ES-I3 (cell line): ENCODE data around the gene ARHGEF39.
A peak's percentile ranks its signal among the peaks of the same experiment; 100 is the strongest.

Experiments
- H3K36me3 ChIP-seq: 2 replicates; pipeline ENCODE4 v1.6.1; 2013; ENCODE audit warnings: mild to moderate bottlenecking, low read length, control low read depth, moderate library complexity; ENCODE audit not compliant: insufficient read depth
- H3K4me1 ChIP-seq: 2 replicates; pipeline ENCODE4 v1.6.1; 2013; ENCODE audit warnings: mild to moderate bottlenecking, control low read depth, low read length; ENCODE audit not compliant: insufficient read depth
- H3K9ac ChIP-seq: 2 replicates; pipeline ENCODE4 v1.6.1; 2013; ENCODE audit warnings: low read depth, mild to moderate bottlenecking, low read length, moderate library complexity
- H3K9me3 ChIP-seq: 2 replicates; pipeline ENCODE4 v1.6.1; 2013; ENCODE audit warnings: mild to moderate bottlenecking, low read length, moderate library complexity; ENCODE audit not compliant: control insufficient read depth, insufficient read depth

The ARHGEF39 gene

GRCh38 chr9:35674025-35674361, 9.0 kb upstream of the ARHGEF39 start:
- no peaks in the 10 kb centered on the region for H3K36me3 ChIP-seq
- no peaks in the 10 kb centered on the region for H3K4me1 ChIP-seq
- no peak overlapping the region for H3K9ac ChIP-seq
- H3K9me3 ChIP-seq: no peaks in the 10 kb centered on the region

DNA sequence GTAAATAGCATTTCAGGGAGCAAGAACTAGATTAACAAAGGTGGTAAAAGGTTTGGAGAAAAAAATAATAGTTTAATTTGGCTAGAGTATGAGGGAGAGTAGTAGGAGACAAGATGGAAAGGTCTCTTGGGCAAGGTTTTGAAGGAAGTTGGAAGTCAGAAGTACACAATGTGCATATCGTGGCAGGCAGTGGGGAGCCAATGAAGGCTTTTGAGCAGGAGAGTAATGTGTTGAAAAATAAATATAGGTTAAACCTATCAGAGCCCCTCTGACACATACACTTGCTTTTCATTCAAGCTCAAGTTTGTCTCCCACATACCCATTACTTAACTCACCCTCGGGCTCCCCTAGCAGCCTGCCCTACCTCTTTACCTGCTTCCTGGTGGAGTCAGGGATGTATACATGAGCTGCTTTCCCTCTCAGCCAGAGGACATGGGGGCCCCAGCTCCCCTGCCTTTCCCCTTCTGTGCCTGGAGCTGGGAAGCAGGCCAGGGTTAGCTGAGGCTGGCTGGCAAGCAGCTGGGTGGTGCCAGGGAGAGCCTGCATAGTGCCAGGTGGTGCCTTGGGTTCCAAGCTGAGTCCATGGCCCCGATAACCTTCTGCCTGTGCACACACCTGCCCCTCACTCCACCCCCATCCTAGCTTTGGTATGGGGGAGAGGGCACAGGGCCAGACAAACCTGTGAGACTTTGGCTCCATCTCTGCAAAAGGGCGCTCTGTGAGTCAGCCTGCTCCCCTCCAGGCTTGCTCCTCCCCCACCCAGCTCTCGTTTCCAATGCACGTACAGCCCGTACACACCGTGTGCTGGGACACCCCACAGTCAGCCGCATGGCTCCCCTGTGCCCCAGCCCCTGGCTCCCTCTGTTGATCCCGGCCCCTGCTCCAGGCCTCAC, 8.4 kb upstream of the ARHGEF39 start, which contains the start of gene CA9:
Gene CA9 (plus strand): TSS at position 797 of the 893 bp plus-strand sequence. CDS start 32 bp downstream, at position 829.
- no peaks in the 10 kb centered on the region for H3K9me3 ChIP-seq
- H3K4me1 ChIP-seq: no peaks in the 10 kb centered on the region
- H3K9ac ChIP-seq: no peak within 1 kb of the TSS
- H3K36me3 ChIP-seq: no peaks in the 10 kb centered on the region

DNA sequence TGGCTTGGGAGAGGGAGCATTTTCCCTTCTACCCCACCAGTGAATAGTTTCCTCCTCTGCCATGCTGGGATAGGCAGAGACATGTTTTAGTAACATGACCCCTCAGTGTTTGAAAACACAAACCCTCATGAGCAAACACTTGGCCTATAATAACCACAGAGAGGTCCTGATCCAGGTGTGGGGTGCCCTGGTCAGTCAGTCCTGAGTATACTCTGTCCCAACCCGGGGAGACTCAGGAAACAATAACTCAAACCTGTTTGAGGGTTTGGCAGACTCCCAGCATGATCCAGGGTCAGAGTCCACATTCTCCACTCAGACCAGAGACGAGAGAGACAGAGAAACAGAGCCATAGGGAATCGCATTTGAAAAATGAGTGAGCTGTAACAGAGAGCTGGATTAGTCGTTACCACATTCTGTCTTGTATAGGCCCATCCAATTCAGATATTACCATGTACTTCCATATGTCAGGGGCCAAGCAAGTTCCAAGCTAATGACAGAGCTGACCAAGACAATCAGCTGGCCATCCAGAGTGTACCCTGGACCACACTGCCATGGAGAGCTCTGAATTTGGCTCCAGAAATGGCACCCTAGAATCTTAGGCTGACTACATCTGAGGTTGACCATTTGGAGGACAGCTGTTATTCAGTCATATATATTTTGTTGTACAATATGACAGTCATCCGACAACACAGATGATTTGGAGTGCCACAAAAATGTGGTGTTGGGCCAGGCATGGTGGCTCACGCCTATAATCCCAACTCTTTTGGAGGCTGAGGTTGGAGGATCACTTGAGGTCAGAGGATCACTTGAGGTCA, 4.5 kb upstream of the ARHGEF39 start:
- no peaks in the 10 kb centered on the region for H3K4me1 ChIP-seq
- H3K36me3 ChIP-seq: no peaks in the 10 kb centered on the region
- no peaks in the 10 kb centered on the region for H3K9me3 ChIP-seq
- H3K9ac ChIP-seq: no peak overlapping the region

DNA sequence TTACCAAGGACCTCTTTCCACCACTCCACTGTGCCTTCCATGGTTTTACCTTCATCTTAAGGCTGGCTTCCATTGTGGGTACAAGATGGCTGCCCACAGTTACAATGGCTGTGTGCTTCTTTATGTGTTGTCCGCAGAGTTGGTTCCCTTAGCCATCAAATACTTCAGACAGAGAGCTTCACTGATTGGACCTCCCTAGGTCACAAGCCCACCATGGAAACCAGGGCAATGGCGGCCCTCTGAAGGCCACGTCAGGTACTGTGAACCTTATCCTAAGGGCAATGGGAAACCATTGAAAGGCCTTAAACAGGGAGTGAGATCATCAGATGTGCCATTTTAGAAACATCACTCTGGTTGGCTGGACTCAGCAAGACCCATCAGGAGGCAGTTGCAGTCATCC, 2.9 kb upstream of the ARHGEF39 start:
- H3K9ac ChIP-seq: no peak overlapping the region

GRCh38 chr9:35666549-35666948, 1.6 kb upstream of the ARHGEF39 start:
- Histone ChIP-seq H3K4me1 (no peaks in the 10 kb centered on the region), H3K9ac (no peak overlapping the region), H3K36me3 (no peaks in the 10 kb centered on the region; the same call in 1 of the 2 replicates), H3K9me3 (no peaks in the 10 kb centered on the region)

More for the DNA sequence above, 2.9 kb upstream of the ARHGEF39 start:
- Histone ChIP-seq H3K9me3 (no peaks in the 10 kb centered on the region), H3K4me1 (no peaks in the 10 kb centered on the region), H3K36me3 (no peaks in the 10 kb centered on the region)

DNA sequence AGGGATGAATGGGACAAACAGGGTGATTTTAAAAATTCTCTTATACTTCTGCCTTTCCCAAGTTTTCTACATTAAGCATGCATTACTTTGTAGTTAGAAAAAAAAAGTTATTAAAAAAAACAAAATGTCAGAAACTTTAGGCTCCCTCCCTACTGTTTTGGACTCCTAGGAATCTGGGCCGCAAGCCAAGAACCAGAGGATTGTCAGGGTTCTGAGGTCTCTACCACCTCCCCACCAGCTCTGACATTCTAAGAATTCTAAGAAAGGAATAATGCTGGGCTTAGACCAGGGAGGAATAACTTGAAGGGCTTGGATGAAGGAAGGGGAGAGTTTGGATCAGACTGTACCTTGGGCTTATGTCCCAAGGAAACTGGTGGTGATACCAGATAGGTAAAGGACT, 1.1 kb upstream of the ARHGEF39 start:
- no peak overlapping the region for H3K9ac ChIP-seq
- peaks cover 1% of the 10 kb centered on the region; the same call in 1 of the 2 replicates for H3K36me3 ChIP-seq
- no peaks in the 10 kb centered on the region for H3K9me3 ChIP-seq
- H3K4me1 ChIP-seq: no peaks in the 10 kb centered on the region

GRCh38 chr9:35665471-35665818, 450 bp upstream of the ARHGEF39 start:
- Histone ChIP-seq H3K4me1 (peaks cover 4% of the 10 kb centered on the region; the same call in 1 of the 2 replicates), H3K9me3 (no peaks in the 10 kb centered on the region), H3K36me3 (peaks cover 2% of the 10 kb centered on the region; the same call in 1 of the 2 replicates), H3K9ac (peak overlapping the region; percentile 85; the same call in 1 of the 2 replicates)

- Histone ChIP-seq H3K9ac (no peak overlapping the region), H3K36me3 (peaks cover 6% of the 10 kb centered on the region; the same call in 1 of the 2 replicates), H3K9me3 (no peaks in the 10 kb centered on the region), H3K4me1 (peaks cover 4% of the 10 kb centered on the region; the same call in 1 of the 2 replicates)
Observed at GRCh38 chr9:35662437-35662836, 2.6 kb downstream of the ARHGEF39 start.

GRCh38 chr9:35661756-35662350, 3.1 kb downstream of the ARHGEF39 start:
- Histone ChIP-seq H3K36me3 (peaks cover 6% of the 10 kb centered on the region; the same call in 1 of the 2 replicates), H3K9me3 (no peaks in the 10 kb centered on the region), H3K9ac (no peak overlapping the region), H3K4me1 (peaks cover 4% of the 10 kb centered on the region; the same call in 1 of the 2 replicates)

DNA sequence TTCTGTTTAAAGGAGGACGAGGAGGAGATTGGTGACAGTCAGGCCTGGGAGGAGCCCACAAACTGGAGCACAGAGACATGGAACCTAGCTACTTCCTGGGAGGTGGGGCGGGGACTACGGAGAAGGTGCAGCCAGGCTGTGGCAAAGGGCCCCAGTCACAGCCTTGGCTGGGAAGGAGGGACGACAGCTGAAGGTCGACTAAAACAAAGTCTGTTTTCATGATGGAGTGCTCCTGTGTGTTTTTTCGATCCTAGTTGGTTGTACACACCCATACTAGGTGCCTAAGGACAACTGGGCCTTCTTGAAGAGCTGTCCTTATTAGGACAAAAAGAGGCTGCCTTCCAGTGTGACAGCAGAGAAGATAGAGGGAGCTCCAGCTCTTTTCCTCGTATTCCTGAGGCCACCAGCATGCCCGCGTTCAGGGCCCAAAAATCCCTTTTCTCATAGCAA, 4.0 kb downstream of the ARHGEF39 start:
- H3K36me3 ChIP-seq: peaks cover 6% of the 10 kb centered on the region; the same call in 1 of the 2 replicates
- no peak overlapping the region for H3K9ac ChIP-seq
- peaks cover 7% of the 10 kb centered on the region; the same call in 1 of the 2 replicates for H3K4me1 ChIP-seq
- H3K9me3 ChIP-seq: no peaks in the 10 kb centered on the region

DNA sequence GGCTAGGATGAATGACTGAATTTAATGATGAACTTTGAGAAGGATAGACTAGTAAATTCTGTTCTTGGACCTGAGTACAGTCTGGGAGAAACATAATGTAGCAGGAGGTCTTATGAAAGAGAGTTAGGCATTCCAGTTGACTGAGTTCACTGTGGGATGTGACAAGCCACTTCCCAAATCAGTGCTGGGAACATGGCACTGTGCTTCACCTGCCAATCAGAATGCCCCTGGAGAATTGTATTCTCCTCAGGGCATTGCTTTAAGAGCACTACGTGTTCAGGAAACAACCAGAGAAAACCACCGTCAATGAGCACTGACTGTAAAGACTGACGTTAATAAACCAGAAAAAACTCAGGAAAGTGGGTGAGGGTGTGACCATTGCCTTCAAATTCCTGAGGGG, 5.7 kb downstream of the ARHGEF39 start:
- H3K4me1 ChIP-seq: peaks cover 7% of the 10 kb centered on the region; the same call in 1 of the 2 replicates
- H3K36me3 ChIP-seq: peaks cover 6% of the 10 kb centered on the region; the same call in 1 of the 2 replicates
- peak overlapping the region; percentile 85; the same call in 1 of the 2 replicates for H3K9ac ChIP-seq
- no peaks in the 10 kb centered on the region for H3K9me3 ChIP-seq

- Histone ChIP-seq H3K36me3 (peaks cover 6% of the 10 kb centered on the region; the same call in 1 of the 2 replicates), H3K9me3 (no peaks in the 10 kb centered on the region), H3K9ac (peak overlapping the region; percentile 85), H3K4me1 (peaks cover 7% of the 10 kb centered on the region; the same call in 1 of the 2 replicates)
Observed at GRCh38 chr9:35658968-35659220, 6.1 kb downstream of the ARHGEF39 start.

DNA sequence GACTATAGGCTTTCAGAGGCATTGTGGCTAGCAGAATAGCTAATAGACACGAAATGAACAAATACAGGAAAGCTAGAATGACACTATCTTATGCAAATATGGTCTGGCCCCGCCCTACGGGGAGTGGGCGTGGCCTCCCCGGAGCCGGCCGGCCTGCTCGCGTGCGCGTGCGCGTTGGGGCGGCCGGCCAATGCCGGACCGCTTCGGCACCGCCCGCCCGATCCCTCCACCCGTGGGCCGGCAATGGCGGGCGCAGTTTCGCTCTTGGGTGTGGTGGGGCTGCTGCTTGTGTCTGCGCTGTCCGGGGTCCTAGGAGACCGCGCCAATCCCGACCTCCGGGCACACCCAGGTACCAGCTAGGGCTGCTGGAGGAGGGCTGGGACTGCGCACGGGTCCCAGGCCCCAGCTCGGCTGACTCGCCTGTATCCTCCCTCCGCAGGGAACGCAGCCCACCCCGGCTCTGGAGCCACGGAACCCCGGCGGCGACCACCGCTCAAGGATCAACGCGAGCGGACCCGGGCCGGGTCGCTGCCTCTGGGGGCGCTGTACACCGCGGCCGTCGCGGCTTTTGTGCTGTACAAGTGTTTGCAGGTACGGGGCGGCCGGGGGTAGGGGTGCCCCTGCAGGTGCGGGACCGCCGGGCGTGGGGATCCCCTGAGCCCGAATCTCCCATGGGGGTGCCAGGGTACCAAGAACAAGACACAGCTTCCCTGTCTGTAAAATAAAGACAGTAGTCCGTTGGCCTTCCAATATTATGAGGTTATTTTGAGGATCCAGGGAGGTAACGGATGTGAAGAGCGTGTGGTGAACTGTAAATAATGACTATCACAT, 6.6 kb downstream of the ARHGEF39 start, which contains the start of gene CCDC107:
Gene CCDC107 (plus strand): TSS at position 156 of the 831 bp plus-strand sequence. CDS start 88 bp downstream, at position 244.
- H3K4me1 ChIP-seq: peaks cover 7% of the 10 kb centered on the region; the same call in 1 of the 2 replicates

More for the DNA sequence above, 6.6 kb downstream of the ARHGEF39 start, which contains the start of gene CCDC107:
- Histone ChIP-seq H3K36me3 (peaks cover 6% of the 10 kb centered on the region; the same call in 1 of the 2 replicates), H3K9ac (peak within 1 kb of the TSS; percentile 85), H3K9me3 (no peaks in the 10 kb centered on the region)
